ENCODE measurements around the gene ETS2.
A peak's percentile ranks its signal among the peaks of the same experiment; 100 is the strongest.

The ETS2 gene

GRCh38 chr21:38769191-38769780 is 36.4 kb upstream of the ETS2 start:
- Histone ChIP-seq H3K9me3 (ENCODE audit: low read length) (no peaks in the 10 kb centered on the region), H3K27me3 (ENCODE audit: control insufficient read depth in 1 of 2, insufficient read depth in 2 of 2, low read length in 2 of 2) (no peaks in the 10 kb centered on the region), H3K4me3 (ENCODE audit: low read depth in 1 of 2, low read length in 2 of 2) (no peak overlapping the region), H3K9ac (ENCODE audit: low read length) (no peak overlapping the region), H3K4me1 (ENCODE audit: insufficient read depth, low read length) (peaks cover 11% of the 10 kb centered on the region), H3K36me3 (ENCODE audit: insufficient read depth, low read length) (no peaks in the 10 kb centered on the region), H3K27ac (ENCODE audit: low read depth, low read length) (peak overlapping the region; percentile 21)

- no peaks in the 10 kb centered on the region for H3K9me3 ChIP-seq (ENCODE audit: low read length)
- H3K9ac ChIP-seq (ENCODE audit: low read length), result no peak overlapping the region
- no peak overlapping the region for H3K4me3 ChIP-seq (ENCODE audit: low read depth in 1 of 2, low read length in 2 of 2)
- no peak overlapping the region for H3K27ac ChIP-seq (ENCODE audit: low read depth, low read length)
- H3K27me3 ChIP-seq (ENCODE audit: control insufficient read depth in 1 of 2, insufficient read depth in 2 of 2, low read length in 2 of 2), result no peaks in the 10 kb centered on the region
- H3K36me3 ChIP-seq (ENCODE audit: insufficient read depth, low read length), result no peaks in the 10 kb centered on the region
- H3K4me1 ChIP-seq (ENCODE audit: insufficient read depth, low read length), result peaks cover 11% of the 10 kb centered on the region
These were observed 35.1 kb upstream of the ETS2 start for GRCh38 chr21:38770660-38771059.

GRCh38 chr21:38771536-38771935 is 34.2 kb upstream of the ETS2 start:
- no peaks in the 10 kb centered on the region for H3K9me3 ChIP-seq (ENCODE audit: low read length)
- H3K27me3 ChIP-seq (ENCODE audit: control insufficient read depth in 1 of 2, insufficient read depth in 2 of 2, low read length in 2 of 2), result no peaks in the 10 kb centered on the region
- no peak overlapping the region for H3K4me3 ChIP-seq (ENCODE audit: low read depth in 1 of 2, low read length in 2 of 2)
- no peak overlapping the region for H3K9ac ChIP-seq (ENCODE audit: low read length)
- H3K36me3 ChIP-seq (ENCODE audit: insufficient read depth, low read length), result no peaks in the 10 kb centered on the region
- peaks cover 11% of the 10 kb centered on the region for H3K4me1 ChIP-seq (ENCODE audit: insufficient read depth, low read length)
- H3K27ac ChIP-seq (ENCODE audit: low read depth, low read length), result no peak overlapping the region

- peaks cover 11% of the 10 kb centered on the region for H3K4me1 ChIP-seq (ENCODE audit: insufficient read depth, low read length)
- H3K27ac ChIP-seq (ENCODE audit: low read depth, low read length), result no peak overlapping the region
- no peak overlapping the region for H3K9ac ChIP-seq (ENCODE audit: low read length)
These were observed 33.1 kb upstream of the ETS2 start for GRCh38 chr21:38772646-38773045.

GRCh38 chr21:38773099-38774061 is 32.3 kb upstream of the ETS2 start:
- H3K4me1 ChIP-seq (ENCODE audit: insufficient read depth, low read length), result peaks cover 11% of the 10 kb centered on the region
- no peak overlapping the region for H3K9ac ChIP-seq (ENCODE audit: low read length)
- no peaks in the 10 kb centered on the region for H3K27me3 ChIP-seq (ENCODE audit: control insufficient read depth in 1 of 2, insufficient read depth in 2 of 2, low read length in 2 of 2)
- H3K4me3 ChIP-seq (ENCODE audit: low read depth in 1 of 2, low read length in 2 of 2), result no peak overlapping the region
- no peak overlapping the region for H3K27ac ChIP-seq (ENCODE audit: low read depth, low read length)
- H3K9me3 ChIP-seq (ENCODE audit: low read length), result no peaks in the 10 kb centered on the region
- no peaks in the 10 kb centered on the region for H3K36me3 ChIP-seq (ENCODE audit: insufficient read depth, low read length)

More at GRCh38 chr21:38772646-38773045, 33.1 kb upstream of the ETS2 start:
- no peaks in the 10 kb centered on the region for H3K9me3 ChIP-seq (ENCODE audit: low read length)
- no peaks in the 10 kb centered on the region for H3K36me3 ChIP-seq (ENCODE audit: insufficient read depth, low read length)
- no peaks in the 10 kb centered on the region for H3K27me3 ChIP-seq (ENCODE audit: control insufficient read depth in 1 of 2, insufficient read depth in 2 of 2, low read length in 2 of 2)
- no peak overlapping the region for H3K4me3 ChIP-seq (ENCODE audit: low read depth in 1 of 2, low read length in 2 of 2)

GRCh38 chr21:38774152-38774551 is 31.6 kb upstream of the ETS2 start:
- Histone ChIP-seq H3K36me3 (ENCODE audit: insufficient read depth, low read length) (no peaks in the 10 kb centered on the region), H3K4me1 (ENCODE audit: insufficient read depth, low read length) (peaks cover 7% of the 10 kb centered on the region), H3K27ac (ENCODE audit: low read depth, low read length) (no peak overlapping the region), H3K27me3 (ENCODE audit: control insufficient read depth in 1 of 2, insufficient read depth in 2 of 2, low read length in 2 of 2) (no peaks in the 10 kb centered on the region), H3K4me3 (ENCODE audit: low read depth in 1 of 2, low read length in 2 of 2) (no peak overlapping the region), H3K9ac (ENCODE audit: low read length) (no peak overlapping the region), H3K9me3 (ENCODE audit: low read length) (no peaks in the 10 kb centered on the region)

- no peak overlapping the region for H3K9ac ChIP-seq (ENCODE audit: low read length)
- H3K4me3 ChIP-seq (ENCODE audit: low read depth in 1 of 2, low read length in 2 of 2), result no peak overlapping the region
- H3K36me3 ChIP-seq (ENCODE audit: insufficient read depth, low read length), result no peaks in the 10 kb centered on the region
- H3K27me3 ChIP-seq (ENCODE audit: control insufficient read depth in 1 of 2, insufficient read depth in 2 of 2, low read length in 2 of 2), result no peaks in the 10 kb centered on the region
- H3K9me3 ChIP-seq (ENCODE audit: low read length), result no peaks in the 10 kb centered on the region
- no peak overlapping the region for H3K27ac ChIP-seq (ENCODE audit: low read depth, low read length)
- peaks cover 1% of the 10 kb centered on the region for H3K4me1 ChIP-seq (ENCODE audit: insufficient read depth, low read length)
These were observed 31.0 kb upstream of the ETS2 start for GRCh38 chr21:38774586-38775285.

GRCh38 chr21:38775733-38776132 is 30.0 kb upstream of the ETS2 start:
- H3K36me3 ChIP-seq (ENCODE audit: insufficient read depth, low read length), result no peaks in the 10 kb centered on the region
- no peak overlapping the region for H3K4me3 ChIP-seq (ENCODE audit: low read depth in 1 of 2, low read length in 2 of 2)
- H3K9ac ChIP-seq (ENCODE audit: low read length), result no peak overlapping the region
- no peak overlapping the region for H3K27ac ChIP-seq (ENCODE audit: low read depth, low read length)
- no peaks in the 10 kb centered on the region for H3K27me3 ChIP-seq (ENCODE audit: control insufficient read depth in 1 of 2, insufficient read depth in 2 of 2, low read length in 2 of 2)
- H3K9me3 ChIP-seq (ENCODE audit: low read length), result no peaks in the 10 kb centered on the region
- H3K4me1 ChIP-seq (ENCODE audit: insufficient read depth, low read length), result no peaks in the 10 kb centered on the region

GRCh38 chr21:38777015-38777414 is 28.7 kb upstream of the ETS2 start:
- no peak overlapping the region for H3K27ac ChIP-seq (ENCODE audit: low read depth, low read length)
- H3K4me1 ChIP-seq (ENCODE audit: insufficient read depth, low read length), result no peaks in the 10 kb centered on the region
- no peak overlapping the region for H3K4me3 ChIP-seq (ENCODE audit: low read depth in 1 of 2, low read length in 2 of 2)
- H3K9ac ChIP-seq (ENCODE audit: low read length), result no peak overlapping the region
- no peaks in the 10 kb centered on the region for H3K27me3 ChIP-seq (ENCODE audit: control insufficient read depth in 1 of 2, insufficient read depth in 2 of 2, low read length in 2 of 2)
- H3K36me3 ChIP-seq (ENCODE audit: insufficient read depth, low read length), result no peaks in the 10 kb centered on the region
- H3K9me3 ChIP-seq (ENCODE audit: low read length), result no peaks in the 10 kb centered on the region

GRCh38 chr21:38777531-38777930 is 28.2 kb upstream of the ETS2 start:
- no peak overlapping the region for H3K27ac ChIP-seq (ENCODE audit: low read depth, low read length)
- H3K9me3 ChIP-seq (ENCODE audit: low read length), result no peaks in the 10 kb centered on the region
- no peaks in the 10 kb centered on the region for H3K4me1 ChIP-seq (ENCODE audit: insufficient read depth, low read length)
- H3K9ac ChIP-seq (ENCODE audit: low read length), result no peak overlapping the region
- H3K36me3 ChIP-seq (ENCODE audit: insufficient read depth, low read length), result no peaks in the 10 kb centered on the region
- H3K4me3 ChIP-seq (ENCODE audit: low read depth in 1 of 2, low read length in 2 of 2), result no peak overlapping the region
- H3K27me3 ChIP-seq (ENCODE audit: control insufficient read depth in 1 of 2, insufficient read depth in 2 of 2, low read length in 2 of 2), result no peaks in the 10 kb centered on the region

- no peaks in the 10 kb centered on the region for H3K4me1 ChIP-seq (ENCODE audit: insufficient read depth, low read length)
These were observed 24.9 kb upstream of the ETS2 start for GRCh38 chr21:38780879-38781278.

More at GRCh38 chr21:38780879-38781278, 24.9 kb upstream of the ETS2 start:
- no peaks in the 10 kb centered on the region for H3K9me3 ChIP-seq (ENCODE audit: low read length)
- H3K36me3 ChIP-seq (ENCODE audit: insufficient read depth, low read length), result no peaks in the 10 kb centered on the region
- H3K9ac ChIP-seq (ENCODE audit: low read length), result no peak overlapping the region
- H3K27me3 ChIP-seq (ENCODE audit: control insufficient read depth in 1 of 2, insufficient read depth in 2 of 2, low read length in 2 of 2), result no peaks in the 10 kb centered on the region
- H3K4me3 ChIP-seq (ENCODE audit: low read depth in 1 of 2, low read length in 2 of 2), result no peak overlapping the region
- H3K27ac ChIP-seq (ENCODE audit: low read depth, low read length), result no peak overlapping the region

Measured in muscle layer of colon (tissue), 2 donors.